SU-DHL-6 (cell line): ENCODE results near the gene ANKRD40CL.

ENCODE experiments used
- H2AFZ ChIP-seq: fragments of 200-600 bp; sonication (generic); 2 replicates; pipeline ENCODE4 v1.6.1; 2014; ENCODE audit warnings: low read depth, mild to moderate bottlenecking, moderate library complexity, mixed read lengths, antibody characterized with exemption, low read length; ENCODE audit not compliant: severe bottlenecking
- H3F3A ChIP-seq: fragments of 200-600 bp; shearing (Covaris generic); 2 replicates; pipeline ENCODE4 v1.6.0; 2016; ENCODE audit warnings: antibody characterized with exemption, mild to moderate bottlenecking; ENCODE audit not compliant: insufficient read depth
- H3K27ac ChIP-seq: fragments of 200-600 bp; sonication (generic); 2 replicates; pipeline ENCODE4 v1.5.1; 2016; ENCODE audit warnings: low read depth, mild to moderate bottlenecking, low read length, moderate library complexity, mixed read lengths
- H3K27me3 ChIP-seq: fragments of 200-600 bp; sonication (generic), shearing (Covaris generic); 2 replicates; pipeline ENCODE4 v1.6.0; 2014; ENCODE audit warnings: mild to moderate bottlenecking, low read length
- H3K36me3 ChIP-seq: fragments of 200-600 bp; sonication (generic); 2 replicates; pipeline ENCODE4 v1.6.1; 2014; ENCODE audit warnings: mild to moderate bottlenecking, low read length, mixed read lengths
- H3K4me2 ChIP-seq: fragments of 300-600, 200-600 bp; shearing (Covaris generic), sonication (generic); 2 replicates; pipeline ENCODE4 v1.6.0; 2014; ENCODE audit warnings: low read length, low read depth, mild to moderate bottlenecking; ENCODE audit not compliant: poor library complexity, severe bottlenecking
- H3K4me3 ChIP-seq: fragments of 200-600 bp; sonication (generic); 2 replicates; pipeline ENCODE4 v1.5.1; 2014; ENCODE audit warnings: antibody characterized with exemption, low read length, mild to moderate bottlenecking, mixed read lengths; ENCODE audit not compliant: insufficient read depth, poor library complexity, severe bottlenecking
- H3K79me2 ChIP-seq: fragments of 200-600 bp; sonication (generic); 2 replicates; pipeline ENCODE4 v1.6.1; 2014; ENCODE audit warnings: mild to moderate bottlenecking, low read length, moderate library complexity; ENCODE audit not compliant: insufficient read depth
- H3K9ac ChIP-seq: fragments of 200-600 bp; sonication (generic); 2 replicates; pipeline ENCODE4 v1.7.0; 2014; ENCODE audit warnings: mild to moderate bottlenecking, low read length
- H3K9me2 ChIP-seq: fragments of 200-600 bp; sonication (generic); replicated peaks from 2 replicates; pipeline ENCODE4 v1.6.1; 2014; ENCODE audit warnings: low read length; ENCODE audit not compliant: insufficient read depth
- H3K9me3 ChIP-seq: fragments of 200-600 bp; sonication (generic); 2 replicates; pipeline ENCODE4 v1.6.1; 2014; ENCODE audit warnings: low read length, mixed read lengths; ENCODE audit not compliant: insufficient read depth
- H4K20me1 ChIP-seq: fragments of 200-600 bp; sonication (generic); 2 replicates; pipeline ENCODE4 v1.6.1; 2014; ENCODE audit warnings: low read depth, mild to moderate bottlenecking, antibody characterized with exemption, low read length, moderate library complexity, mixed read lengths
- CTCF ChIP-seq: fragments of 200-600 bp; sonication (generic); IDR thresholded peaks from one replicate; pipeline ENCODE4 v1.5.1; 2017; ENCODE audit warnings: antibody characterized with exemption, mild to moderate bottlenecking, low read length, moderate library complexity; ENCODE audit not compliant: insufficient read depth, poor library complexity, severe bottlenecking
- EZH2phosphoT487 ChIP-seq: fragments of 200-600 bp; sonication (generic), shearing (Covaris generic); conservative IDR thresholded peaks from 2 replicates; pipeline ENCODE4 v1.6.1; 2018; ENCODE audit warnings: mild to moderate bottlenecking, antibody characterized with exemption, low read length, moderate library complexity, mixed read lengths

Gene ANKRD40CL

GRCh38 chr17:50762177-50762576, 5.1 kb downstream of the ANKRD40CL start:
- H3F3A ChIP-seq: no peaks in the 10 kb centered on the region; the same call in 1 of the 2 replicates
- TF ChIP-seq EZH2phosphoT487: no peak
- no peak for TF ChIP-seq CTCF
- no peak overlapping the region for H3K4me3 ChIP-seq
- H2AFZ ChIP-seq: no peak overlapping the region
- H4K20me1 ChIP-seq: no peaks in the 10 kb centered on the region
- no peak overlapping the region for H3K4me2 ChIP-seq
- H3K79me2 ChIP-seq: no peaks in the 10 kb centered on the region
- H3K9me2 ChIP-seq: no peaks in the 10 kb centered on the region
- no peak overlapping the region for H3K27ac ChIP-seq
- no peaks in the 10 kb centered on the region for H3K36me3 ChIP-seq
- no peak overlapping the region for H3K9ac ChIP-seq
- H3K9me3 ChIP-seq: no peaks in the 10 kb centered on the region
- H3K27me3 ChIP-seq: no peaks in the 10 kb centered on the region

- no peak overlapping the region for H3K4me3 ChIP-seq
- 0 out of 2 replicates have a peak, but pooled peaks cover 2% of the 10 kb centered on the region for H4K20me1 ChIP-seq
- TF ChIP-seq CTCF (no peak), EZH2phosphoT487 (no peak)
- no peak overlapping the region for H3K27ac ChIP-seq
- H3K36me3 ChIP-seq: peaks cover 3% of the 10 kb centered on the region; the same call in 1 of the 2 replicates
- no peak overlapping the region for H3K4me2 ChIP-seq
- H2AFZ ChIP-seq: no peak overlapping the region
- H3K9me2 ChIP-seq: no peaks in the 10 kb centered on the region
- no peaks in the 10 kb centered on the region for H3K27me3 ChIP-seq
- H3F3A ChIP-seq: peaks cover 8% of the 10 kb centered on the region; the same call in 1 of the 2 replicates
- H3K79me2 ChIP-seq: no peaks in the 10 kb centered on the region
- no peak overlapping the region for H3K9ac ChIP-seq
- H3K9me3 ChIP-seq: no peaks in the 10 kb centered on the region
Observed at GRCh38 chr17:50758989-50759544, 8.3 kb downstream of the ANKRD40CL start.

GRCh38 chr17:50758524-50758923, 8.8 kb downstream of the ANKRD40CL start:
- 0 out of 2 replicates have a peak, but pooled peaks cover 2% of the 10 kb centered on the region for H4K20me1 ChIP-seq
- no peak for TF ChIP-seq CTCF
- no peak for TF ChIP-seq EZH2phosphoT487
- H3K9ac ChIP-seq: no peak overlapping the region
- H3K79me2 ChIP-seq: no peaks in the 10 kb centered on the region
- H3F3A ChIP-seq: peaks cover 8% of the 10 kb centered on the region; the same call in 1 of the 2 replicates
- H3K36me3 ChIP-seq: peaks cover 8% of the 10 kb centered on the region
- no peaks in the 10 kb centered on the region for H3K27me3 ChIP-seq
- no peak overlapping the region for H3K4me2 ChIP-seq
- H3K9me2 ChIP-seq: no peaks in the 10 kb centered on the region
- H3K27ac ChIP-seq: no peak overlapping the region
- H3K9me3 ChIP-seq: no peaks in the 10 kb centered on the region
- H3K4me3 ChIP-seq: no peak overlapping the region
- no peak overlapping the region for H2AFZ ChIP-seq
